ENCODE results near the gene ATG2B.

The ATG2B gene

DNA sequence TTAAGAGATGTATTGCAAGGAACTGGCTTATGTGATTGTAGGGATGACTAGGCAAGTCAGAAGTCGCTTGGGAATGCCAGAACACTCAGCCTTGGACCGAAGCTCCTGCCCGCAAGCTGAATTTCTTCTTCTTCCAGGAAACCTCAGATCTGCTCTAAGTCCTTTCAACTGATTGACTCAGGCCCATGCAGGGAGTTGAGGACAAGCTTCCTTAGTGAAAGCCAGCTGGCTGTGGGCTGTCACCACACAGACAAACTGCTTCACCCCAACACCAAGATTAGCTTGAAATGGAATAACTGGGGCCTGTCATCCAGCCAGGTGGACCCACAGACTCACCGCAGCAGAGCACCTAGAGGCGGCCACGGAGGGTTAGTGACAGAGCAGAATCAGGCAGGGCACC is 133.8 kb downstream of the ATG2B start:
- Histone ChIP-seq H3K27ac (no peak overlapping the region), H3K36me3 (no peaks in the 10 kb centered on the region), H3K9me3 (ENCODE audit: severe bottlenecking) (peaks cover 6% of the 10 kb centered on the region), H3K27me3 (ENCODE audit: insufficient read depth, low read depth, severe bottlenecking) (no peaks in the 10 kb centered on the region), H3K4me3 (ENCODE audit: low read depth, low read length) (no peak overlapping the region)
- no peak for DNase-seq
- TF ChIP-seq, protein P1, sequence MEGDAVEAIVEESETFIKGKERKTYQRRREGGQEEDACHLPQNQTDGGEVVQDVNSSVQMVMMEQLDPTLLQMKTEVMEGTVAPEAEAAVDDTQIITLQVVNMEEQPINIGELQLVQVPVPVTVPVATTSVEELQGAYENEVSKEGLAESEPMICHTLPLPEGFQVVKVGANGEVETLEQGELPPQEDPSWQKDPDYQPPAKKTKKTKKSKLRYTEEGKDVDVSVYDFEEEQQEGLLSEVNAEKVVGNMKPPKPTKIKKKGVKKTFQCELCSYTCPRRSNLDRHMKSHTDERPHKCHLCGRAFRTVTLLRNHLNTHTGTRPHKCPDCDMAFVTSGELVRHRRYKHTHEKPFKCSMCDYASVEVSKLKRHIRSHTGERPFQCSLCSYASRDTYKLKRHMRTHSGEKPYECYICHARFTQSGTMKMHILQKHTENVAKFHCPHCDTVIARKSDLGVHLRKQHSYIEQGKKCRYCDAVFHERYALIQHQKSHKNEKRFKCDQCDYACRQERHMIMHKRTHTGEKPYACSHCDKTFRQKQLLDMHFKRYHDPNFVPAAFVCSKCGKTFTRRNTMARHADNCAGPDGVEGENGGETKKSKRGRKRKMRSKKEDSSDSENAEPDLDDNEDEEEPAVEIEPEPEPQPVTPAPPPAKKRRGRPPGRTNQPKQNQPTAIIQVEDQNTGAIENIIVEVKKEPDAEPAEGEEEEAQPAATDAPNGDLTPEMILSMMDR (IDR thresholded peaks at IDR 0.05; ENCODE audit: low read depth, low read length), result no peak

Data from WERI-Rb-1 (cell line).